ENCODE data around the gene MSANTD7.

- no peak for TF ChIP-seq CTCF (IDR thresholded peaks at IDR 0.05 in 2 of 3, conservative IDR thresholded peaks at IDR 0.05 in 1 of 3; ENCODE audit: borderline replicate concordance in 1 of 3, insufficient read depth in 1 of 3, low read depth in 2 of 3, low read length in 2 of 3)
- TF ChIP-seq RAD21 (IDR thresholded peaks at IDR 0.05; ENCODE audit: low read depth): no peak
- TF ChIP-seq, protein P1, sequence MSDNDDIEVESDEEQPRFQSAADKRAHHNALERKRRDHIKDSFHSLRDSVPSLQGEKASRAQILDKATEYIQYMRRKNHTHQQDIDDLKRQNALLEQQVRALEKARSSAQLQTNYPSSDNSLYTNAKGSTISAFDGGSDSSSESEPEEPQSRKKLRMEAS (IDR thresholded peaks at IDR 0.05): no peak
- TF ChIP-seq EZH2 (IDR thresholded peaks at IDR 0.05): no peak
- TF ChIP-seq EGR1 (IDR thresholded peaks at IDR 0.05; ENCODE audit: low read depth): no peak
- TF ChIP-seq TCF7L2 (IDR thresholded peaks at IDR 0.05; ENCODE audit: borderline replicate concordance, extremely low read depth, insufficient read depth, insufficient read length): no peak
- no peak for TF ChIP-seq EZH2phosphoT487 (IDR thresholded peaks at IDR 0.05; ENCODE audit: borderline replicate concordance)
- no peak for TF ChIP-seq POLR2AphosphoS5 (IDR thresholded peaks at IDR 0.05; ENCODE audit: low read depth, low read length)
- no peak for TF ChIP-seq POLR2A (IDR thresholded peaks at IDR 0.05; ENCODE audit: borderline replicate concordance, extremely low read depth, insufficient read depth, insufficient read length)
Observed at GRCh38 chr10:14837003-14837756, 926 bp upstream of the MSANTD7 start.
